Measurements from ENCODE around the gene LTBP4.

- no peak for TF ChIP-seq CTCF (IDR thresholded peaks at IDR 0.05; ENCODE audit: insufficient read depth, low read depth, low read length)
- TF ChIP-seq EZH2 (IDR thresholded peaks at IDR 0.05; ENCODE audit: insufficient read depth, low read length) = no peak
Measured at GRCh38 chr19:40598918-40599307, 2.3 kb upstream of the LTBP4 start.

All from astrocyte (in vitro differentiated cells and primary cell).